NCI-H2227 (cell line): ENCODE measurements around the gene NOX3.

ENCODE experiments used
- DNase-seq: peaks from one replicate; lab custom pipeline; 2025; ENCODE audit not compliant: unreplicated experiment; lab: John Stamatoyannopoulos, UW

The NOX3 gene

GRCh38 chr6:155404937-155405336, 50.7 kb downstream of the NOX3 start:
- DNase-seq, result no peak

- DNase-seq, result no peak
Observed at GRCh38 chr6:155402656-155403304, 52.9 kb downstream of the NOX3 start.

- DNase-seq, result no peak
Observed at GRCh38 chr6:155400654-155400965, 55.0 kb downstream of the NOX3 start.

- DNase-seq, result no peak
Observed at GRCh38 chr6:155399745-155400653, 55.6 kb downstream of the NOX3 start.

GRCh38 chr6:155399062-155399744, 56.4 kb downstream of the NOX3 start:
- no peak for DNase-seq

GRCh38 chr6:155398701-155399061, 57.0 kb downstream of the NOX3 start:
- DNase-seq, result no peak

GRCh38 chr6:155398221-155398620, 57.4 kb downstream of the NOX3 start:
- no peak for DNase-seq

GRCh38 chr6:155397172-155397705, 58.4 kb downstream of the NOX3 start:
- DNase-seq, result no peak

GRCh38 chr6:155396605-155397004, 59.0 kb downstream of the NOX3 start:
- DNase-seq, result no peak

GRCh38 chr6:155395339-155395738, 60.3 kb downstream of the NOX3 start:
- DNase-seq, result no peak

GRCh38 chr6:155389130-155389529, 66.5 kb downstream of the NOX3 start:
- no peak for DNase-seq

- no peak for DNase-seq
Observed at GRCh38 chr6:155388591-155388990, 67.0 kb downstream of the NOX3 start.

- no peak for DNase-seq
Observed at GRCh38 chr6:155387481-155387880, 68.2 kb downstream of the NOX3 start.

- no peak for DNase-seq
Observed at GRCh38 chr6:155384321-155384952, 71.2 kb downstream of the NOX3 start.

GRCh38 chr6:155383913-155384312, 71.7 kb downstream of the NOX3 start:
- no peak for DNase-seq

- no peak for DNase-seq
Observed at GRCh38 chr6:155382338-155382685, 73.3 kb downstream of the NOX3 start.

- no peak for DNase-seq
Observed at GRCh38 chr6:155381673-155382337, 73.8 kb downstream of the NOX3 start.

GRCh38 chr6:155380666-155381332, 74.8 kb downstream of the NOX3 start:
- no peak for DNase-seq

- DNase-seq, result no peak
Observed at GRCh38 chr6:155378724-155379123, 76.9 kb downstream of the NOX3 start.

GRCh38 chr6:155378276-155378675, 77.4 kb downstream of the NOX3 start:
- no peak for DNase-seq
